HL-60/S4 treated with phorbol 12-myristate 13-acetate at 8.2 ng/mL for 4 days and 3 days (cell line): ENCODE measurements around the gene ARHGEF12.

ENCODE experiments used
- in situ Hi-C: fragments of 300-500 bp; cut with MboI; formaldehyde crosslinking; loops from 2 replicates; pipeline ENCODE4 v1.15.0; 2022; ENCODE audit warnings: low sequenced_read_pairs

ARHGEF12 gene

DNA sequence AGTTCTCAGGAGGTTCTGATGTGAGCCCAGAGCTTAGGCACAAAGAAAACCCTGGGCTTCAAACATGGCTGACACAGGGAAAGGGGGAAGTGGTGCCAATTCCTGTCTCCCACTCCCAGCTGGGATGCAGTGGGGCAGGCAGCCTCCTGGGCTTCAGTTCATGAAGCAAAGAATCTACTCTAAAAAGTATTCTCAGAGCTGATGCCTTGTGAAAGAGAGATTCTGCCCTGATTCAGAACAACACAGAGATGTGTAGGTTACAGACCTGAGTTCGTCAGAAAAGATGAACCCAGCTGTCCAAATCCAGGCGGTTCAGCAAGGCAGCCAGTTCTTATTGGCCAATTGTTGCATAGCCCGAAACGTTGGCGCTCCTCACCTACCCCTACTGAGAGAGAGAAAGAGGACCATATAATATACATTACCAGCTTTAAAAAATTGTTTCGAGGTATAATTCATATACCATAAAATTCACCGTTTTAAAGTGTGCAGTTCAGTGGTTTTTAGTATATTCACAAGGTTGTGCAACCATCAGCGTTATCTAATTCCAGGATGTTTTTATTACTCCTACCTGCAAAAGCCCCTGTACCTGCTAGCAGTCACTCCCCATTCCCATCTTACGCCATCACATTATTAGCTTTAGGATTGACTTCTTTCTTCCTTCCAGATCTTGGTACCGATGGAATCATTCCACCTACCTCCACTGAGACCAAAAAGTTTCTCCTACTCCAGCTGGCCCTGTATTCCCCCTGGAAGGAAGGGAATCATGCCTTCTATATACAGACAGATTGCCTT, 18.3 kb upstream of the ARHGEF12 start:
- in situ Hi-C loops, result no loop called here

DNA sequence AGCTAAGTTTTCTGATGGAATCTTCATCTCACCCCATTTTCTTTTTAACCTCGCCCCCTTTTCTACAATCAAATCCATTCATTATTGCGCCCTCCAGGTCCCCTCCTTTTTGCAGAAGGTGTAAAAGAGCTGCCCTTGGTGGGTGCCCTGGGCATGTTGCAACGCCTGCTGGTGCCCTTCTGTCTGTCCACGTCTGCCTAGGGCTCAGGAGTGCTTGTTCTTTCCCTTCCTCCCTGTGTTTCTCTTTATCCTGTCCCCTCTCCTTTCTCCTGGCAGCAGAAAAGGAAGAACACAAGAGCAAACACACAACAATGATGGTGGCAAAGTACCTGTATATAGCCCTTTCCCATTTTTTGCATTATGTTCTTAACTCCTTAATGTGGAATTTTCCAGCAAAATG, 17.3 kb upstream of the ARHGEF12 start:
- in situ Hi-C loops, result no loop called here

DNA sequence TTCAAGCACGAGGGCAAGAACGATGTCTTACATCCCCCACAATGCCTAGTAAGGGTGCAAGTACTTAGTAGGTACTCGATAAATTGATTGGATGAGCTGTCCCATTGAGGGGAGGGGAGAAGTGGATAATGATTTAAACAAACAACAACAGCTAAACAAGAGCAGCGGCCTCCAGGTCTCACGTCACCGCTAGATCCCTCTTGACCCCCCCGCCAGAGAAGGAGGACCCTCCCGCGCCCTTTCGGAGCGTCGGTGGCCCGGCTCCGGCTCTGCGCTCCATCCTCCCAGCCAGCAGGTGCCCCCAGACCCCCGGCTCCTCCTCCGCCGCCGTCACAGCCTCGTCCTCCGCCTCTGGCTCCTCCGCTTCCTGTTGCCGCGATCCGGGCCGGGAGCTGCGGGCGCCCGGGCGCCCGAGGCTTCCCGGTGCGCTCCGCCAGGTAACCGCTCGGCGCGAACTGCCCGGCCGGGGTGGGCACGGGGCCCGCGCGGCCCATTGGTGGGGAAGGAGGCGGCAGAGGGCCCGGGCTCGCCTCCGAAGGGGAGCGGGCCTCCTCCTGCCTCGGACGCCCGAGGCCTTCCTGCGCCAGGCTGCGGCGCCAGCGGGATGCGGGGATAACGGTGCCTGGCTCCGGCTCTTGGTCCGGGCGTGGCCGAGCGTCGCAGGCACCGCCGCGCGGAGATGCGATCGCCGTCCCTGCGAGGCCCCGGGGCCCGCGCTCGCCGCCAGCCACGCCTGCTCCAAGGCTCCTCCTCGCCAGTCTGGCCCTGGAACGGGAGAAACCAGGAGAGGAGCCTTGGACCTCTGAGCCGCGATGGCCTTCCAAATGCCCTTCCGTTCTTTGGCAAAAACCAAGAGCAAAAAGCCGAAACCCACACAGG, 11.0 kb upstream of the ARHGEF12 start, which contains the start of gene TLCD5:
TLCD5 (plus strand) TSS at position 368 of the 879 bp plus-strand sequence. CDS start 2,143 bp downstream, outside the sequence.
- in situ Hi-C loops, result no loop called here

DNA sequence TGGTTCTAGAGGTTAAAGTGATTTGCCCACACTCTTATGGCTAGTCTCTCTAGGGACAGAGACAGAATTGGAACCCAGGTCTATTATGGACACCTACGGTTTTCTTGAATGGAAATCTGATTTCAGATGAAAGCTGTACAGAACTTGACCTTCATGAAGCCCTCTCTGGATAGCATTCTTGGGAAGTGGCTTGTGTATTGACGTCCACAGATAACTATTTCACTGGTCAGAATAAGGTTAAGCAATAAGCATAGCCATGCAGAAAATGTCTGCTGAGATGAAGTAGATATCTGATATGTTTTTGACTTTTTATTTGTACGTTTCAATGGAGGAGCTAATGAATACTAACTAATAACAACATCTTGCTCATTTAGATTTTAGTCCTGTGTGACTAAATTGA, 10.0 kb upstream of the ARHGEF12 start:
- in situ Hi-C loops, result no loop called here

DNA sequence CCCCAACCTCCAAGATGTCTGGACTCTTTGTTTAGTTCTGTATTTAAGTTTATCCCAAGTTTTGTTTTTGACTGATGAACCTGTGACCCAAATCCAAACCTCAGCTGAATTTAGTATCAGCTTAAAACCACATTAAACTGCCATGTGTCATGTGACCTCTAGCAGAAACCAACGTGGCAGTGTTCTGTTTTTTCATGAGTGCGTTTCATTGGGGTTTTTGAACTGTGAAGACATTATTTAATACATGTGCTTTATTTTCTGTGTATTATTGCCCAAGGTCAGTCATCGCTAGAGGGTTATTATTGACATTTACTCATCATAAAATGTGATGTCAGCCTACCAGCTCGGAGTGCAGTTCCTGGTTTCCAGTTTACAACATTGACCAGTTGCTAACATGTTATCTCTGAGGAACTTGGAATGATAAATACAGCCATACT, 9.3 kb upstream of the ARHGEF12 start:
- in situ Hi-C loops, result no loop called here

DNA sequence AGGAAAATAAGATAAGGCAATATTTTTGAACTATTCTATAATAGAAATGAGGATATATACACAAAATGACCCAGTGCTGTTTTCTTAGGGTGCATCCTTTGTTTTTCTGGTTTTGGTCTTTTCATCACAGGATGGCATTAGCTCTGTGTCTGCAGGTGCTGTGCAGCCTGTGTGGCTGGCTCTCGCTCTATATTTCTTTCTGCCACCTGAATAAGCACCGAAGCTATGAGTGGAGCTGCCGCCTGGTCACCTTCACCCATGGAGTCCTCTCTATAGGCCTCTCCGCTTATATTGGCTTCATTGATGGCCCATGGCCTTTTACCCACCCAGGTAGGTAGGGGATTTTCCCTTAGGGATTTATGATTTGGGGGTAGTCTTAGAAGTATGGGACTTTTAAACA, 8.9 kb upstream of the ARHGEF12 start:
- in situ Hi-C loops, result no loop called here

DNA sequence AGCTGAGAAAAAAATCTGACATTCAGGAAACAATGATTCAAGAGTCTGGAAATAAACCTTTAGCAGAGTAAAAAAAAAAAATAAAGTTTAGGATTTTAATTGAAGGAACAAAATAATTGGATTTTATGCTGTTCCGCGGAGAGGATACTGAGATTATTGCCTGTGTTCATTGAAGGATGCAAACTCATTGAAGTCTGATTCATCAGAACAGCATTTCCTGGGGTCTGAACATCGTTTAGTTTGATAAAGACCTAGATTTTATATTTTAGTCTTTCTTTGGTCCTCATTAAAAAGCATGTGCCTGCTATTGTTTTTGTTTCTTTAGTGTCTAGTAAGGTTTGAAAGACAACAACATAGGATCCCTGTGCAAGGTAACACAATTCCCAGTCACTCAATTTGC, 6.7 kb upstream of the ARHGEF12 start:
- in situ Hi-C loops, result no loop called here

DNA sequence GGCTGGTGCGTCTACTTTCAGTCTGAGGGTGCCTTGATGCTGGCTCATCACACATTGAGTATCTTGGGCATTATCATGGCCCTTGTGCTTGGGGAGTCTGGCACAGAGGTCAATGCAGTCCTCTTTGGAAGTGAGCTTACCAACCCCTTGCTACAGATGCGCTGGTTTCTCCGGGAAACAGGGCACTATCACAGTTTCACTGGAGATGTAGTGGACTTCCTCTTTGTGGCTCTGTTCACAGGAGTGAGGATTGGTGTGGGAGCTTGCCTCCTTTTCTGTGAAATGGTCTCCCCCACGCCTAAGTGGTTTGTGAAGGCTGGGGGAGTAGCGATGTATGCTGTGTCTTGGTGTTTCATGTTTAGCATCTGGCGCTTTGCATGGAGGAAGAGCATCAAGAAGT, 6.2 kb upstream of the ARHGEF12 start:
- in situ Hi-C loops, result no loop called here

DNA sequence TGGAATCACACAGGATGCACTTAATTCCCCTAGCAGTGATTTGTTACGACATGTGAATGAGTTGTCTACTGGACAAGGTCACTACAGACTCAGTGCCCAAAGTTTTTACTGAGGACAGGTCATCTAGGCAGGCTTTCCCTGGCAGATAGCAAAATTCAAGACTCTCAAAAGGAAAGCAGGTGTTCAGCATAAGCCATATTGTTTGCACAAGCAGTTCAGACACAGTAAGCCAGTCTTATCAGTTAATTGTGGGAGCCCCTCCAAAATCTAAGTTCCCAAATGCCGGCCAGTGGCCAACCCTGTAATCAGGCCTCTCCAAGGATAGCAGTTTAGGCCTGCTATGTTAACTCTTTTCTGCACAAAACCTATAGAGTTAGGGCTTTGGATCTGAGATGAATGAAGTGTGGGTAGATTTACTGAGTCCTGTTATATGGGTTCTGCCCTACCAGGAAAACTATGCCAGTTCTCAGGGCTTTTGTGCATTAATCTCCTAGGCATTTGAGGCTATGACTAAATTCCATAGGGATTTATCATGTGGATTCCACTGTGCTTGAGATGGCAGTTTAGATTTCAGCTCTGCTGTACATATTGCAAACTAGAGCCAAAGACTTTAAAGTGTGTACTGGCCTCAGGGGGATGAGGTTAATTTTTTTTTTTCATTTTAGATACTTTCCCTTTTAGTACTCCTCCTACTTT, 4.8 kb upstream of the ARHGEF12 start:
- in situ Hi-C loops, result no loop called here

DNA sequence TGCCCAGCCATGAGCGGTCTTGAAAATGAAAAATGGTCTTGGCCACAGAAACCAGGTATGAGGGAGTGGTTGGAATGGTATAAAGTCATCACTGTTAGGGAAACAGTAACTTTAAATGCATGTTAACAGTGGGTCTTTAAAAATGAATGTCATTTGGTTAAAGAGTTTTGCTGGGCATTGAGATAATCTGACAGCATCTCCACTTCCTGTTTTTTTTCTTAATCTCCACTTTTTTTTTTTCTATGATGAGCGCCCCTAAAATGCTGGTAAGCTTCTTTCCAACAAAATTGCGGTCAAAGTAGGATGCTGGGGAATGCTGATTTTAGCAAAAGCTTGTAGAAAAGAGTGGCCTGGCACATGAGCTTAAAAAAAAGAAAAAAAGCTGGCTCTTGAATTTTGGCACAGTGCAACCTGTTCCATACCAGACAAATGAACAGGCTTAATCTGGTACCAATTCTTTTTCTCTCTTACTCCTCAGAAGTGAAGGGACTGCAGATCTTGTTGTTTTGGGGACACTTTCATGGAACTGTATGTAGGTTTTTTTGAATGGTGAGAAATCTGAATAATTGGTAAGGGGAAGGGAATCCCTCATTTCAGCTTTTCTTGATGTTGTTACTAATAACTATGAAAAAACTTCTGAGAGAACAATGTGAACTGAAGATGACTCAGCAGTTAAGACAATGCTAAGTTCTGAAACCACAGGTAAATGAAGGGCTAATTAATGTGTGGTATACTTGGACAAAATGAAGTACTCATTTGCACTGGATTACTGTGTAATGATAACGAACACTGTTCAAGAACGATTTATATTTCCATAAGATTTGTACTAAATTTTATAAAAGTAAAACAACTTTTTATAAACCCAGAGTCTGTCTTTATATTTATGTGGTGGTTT, 3.1 kb upstream of the ARHGEF12 start:
- in situ Hi-C loops, result no loop called here

DNA sequence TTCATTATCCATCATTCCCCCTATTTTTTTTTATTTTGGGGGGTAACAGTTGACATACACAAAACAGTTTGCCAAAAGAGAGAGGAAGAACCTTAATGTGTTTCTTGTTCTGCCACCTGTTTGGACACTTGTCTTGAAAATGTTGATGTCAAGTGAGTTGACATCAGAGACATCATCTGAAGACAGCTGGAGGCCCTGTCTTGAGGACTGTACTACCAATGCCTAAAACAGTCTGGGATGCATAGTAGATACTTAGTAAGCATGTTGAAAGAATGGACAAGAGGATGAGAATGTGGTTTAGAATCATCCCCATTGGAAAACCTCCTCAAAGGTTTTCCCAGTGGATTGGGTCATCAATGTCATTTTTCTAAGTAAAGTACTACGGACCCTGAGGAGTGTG, 2.4 kb upstream of the ARHGEF12 start:
- in situ Hi-C loops, result no loop called here

DNA sequence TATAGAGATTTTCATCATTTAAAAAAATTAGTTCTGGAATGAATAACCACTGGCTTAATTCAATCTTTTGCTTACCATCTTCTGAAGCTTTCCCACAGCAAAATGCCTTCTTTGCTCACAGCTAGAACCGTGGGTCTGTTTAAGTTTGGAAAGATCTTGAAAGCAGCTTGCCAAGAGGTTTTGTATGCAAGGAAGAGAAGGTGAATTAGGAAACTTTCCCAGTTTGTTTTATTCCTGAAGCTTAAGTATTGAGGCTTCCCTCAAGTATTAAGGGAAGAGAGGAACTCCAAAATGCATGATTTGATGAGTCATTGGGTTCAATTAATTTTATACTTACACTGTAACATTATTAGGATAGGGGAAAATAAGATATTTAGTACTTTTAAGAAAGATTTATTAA, 1.9 kb upstream of the ARHGEF12 start:
- in situ Hi-C loops, result no loop called here

DNA sequence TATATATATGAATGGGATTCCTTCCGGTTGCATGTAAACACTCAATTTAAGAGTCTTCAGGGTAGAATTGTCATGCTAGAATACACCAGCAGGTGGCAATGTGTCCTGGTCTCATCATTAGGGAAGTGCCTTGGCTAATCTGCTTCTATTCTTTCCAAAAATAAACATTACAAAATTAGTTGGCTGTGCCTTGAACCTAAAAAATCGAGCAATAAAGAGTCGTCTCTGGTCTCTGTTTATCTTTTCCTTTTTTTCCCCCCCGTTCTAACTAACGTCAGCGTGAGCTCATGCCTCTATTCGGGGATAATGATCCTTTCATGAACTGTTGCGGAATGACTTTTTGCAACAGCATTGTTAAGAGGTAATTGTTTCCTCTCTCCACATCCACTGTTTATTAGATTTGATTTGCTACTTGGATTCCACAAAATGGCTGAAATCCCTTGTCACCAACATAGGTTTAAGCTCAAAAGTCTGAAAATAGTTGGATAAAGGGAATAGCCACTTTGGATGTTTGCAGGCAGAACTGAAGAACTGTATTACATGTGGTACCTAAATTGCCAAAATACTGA, 1.2 kb upstream of the ARHGEF12 start:
- in situ Hi-C loops, result no loop called here

DNA sequence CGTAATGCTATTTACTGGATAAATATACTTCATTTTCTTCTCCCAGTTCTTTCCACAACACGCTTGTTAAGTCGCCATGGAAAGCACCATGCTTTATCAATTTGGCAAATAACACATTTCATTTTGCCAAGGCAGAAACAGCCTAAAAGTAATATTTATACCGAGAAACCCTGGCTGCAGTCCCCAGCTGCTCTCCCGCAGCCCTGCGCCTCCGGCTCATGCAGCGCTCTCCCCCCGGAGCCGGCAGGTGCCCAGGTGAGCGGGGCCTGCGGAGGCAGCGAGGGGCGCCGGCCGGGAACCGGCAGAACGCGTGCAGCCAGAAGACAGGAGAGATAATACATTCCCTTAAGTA, 681 bp upstream of the ARHGEF12 start:
- in situ Hi-C loops, result no loop called here

DNA sequence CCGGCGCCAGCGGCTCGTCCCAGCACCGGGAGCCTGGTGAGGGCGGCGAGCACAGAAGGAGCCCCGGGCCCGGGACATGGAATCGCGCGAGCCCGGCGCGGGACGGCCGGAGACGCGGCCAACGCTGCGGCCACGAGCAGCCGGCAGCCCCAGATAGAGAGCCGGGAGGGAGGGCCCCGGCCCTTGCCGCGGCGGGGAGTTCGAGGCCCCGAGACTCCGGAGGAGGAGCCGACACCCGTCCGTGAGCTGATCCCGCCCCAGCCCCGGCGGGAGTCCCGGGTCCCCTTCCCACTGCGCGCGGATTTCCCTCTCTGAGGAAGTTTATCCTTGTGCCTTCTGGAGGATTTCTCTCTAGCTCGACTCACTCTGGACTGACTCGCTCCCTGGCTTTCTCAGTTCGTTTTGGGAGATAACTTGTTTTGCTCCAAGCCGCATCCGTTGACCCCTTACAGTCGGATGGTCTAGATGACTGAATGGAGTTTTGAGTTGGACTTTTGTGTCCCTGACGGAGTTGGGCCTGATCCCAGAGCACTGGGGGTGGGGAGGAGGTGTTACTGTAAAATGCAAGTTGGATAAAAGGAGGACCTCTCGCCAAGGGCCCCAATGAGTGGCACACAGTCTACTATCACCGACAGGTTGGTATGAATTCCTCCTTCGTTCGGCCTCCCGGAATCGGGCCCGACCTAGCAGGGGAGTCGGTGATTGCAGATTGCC, 585 bp downstream of the ARHGEF12 start:
- in situ Hi-C loops, result no loop called here

DNA sequence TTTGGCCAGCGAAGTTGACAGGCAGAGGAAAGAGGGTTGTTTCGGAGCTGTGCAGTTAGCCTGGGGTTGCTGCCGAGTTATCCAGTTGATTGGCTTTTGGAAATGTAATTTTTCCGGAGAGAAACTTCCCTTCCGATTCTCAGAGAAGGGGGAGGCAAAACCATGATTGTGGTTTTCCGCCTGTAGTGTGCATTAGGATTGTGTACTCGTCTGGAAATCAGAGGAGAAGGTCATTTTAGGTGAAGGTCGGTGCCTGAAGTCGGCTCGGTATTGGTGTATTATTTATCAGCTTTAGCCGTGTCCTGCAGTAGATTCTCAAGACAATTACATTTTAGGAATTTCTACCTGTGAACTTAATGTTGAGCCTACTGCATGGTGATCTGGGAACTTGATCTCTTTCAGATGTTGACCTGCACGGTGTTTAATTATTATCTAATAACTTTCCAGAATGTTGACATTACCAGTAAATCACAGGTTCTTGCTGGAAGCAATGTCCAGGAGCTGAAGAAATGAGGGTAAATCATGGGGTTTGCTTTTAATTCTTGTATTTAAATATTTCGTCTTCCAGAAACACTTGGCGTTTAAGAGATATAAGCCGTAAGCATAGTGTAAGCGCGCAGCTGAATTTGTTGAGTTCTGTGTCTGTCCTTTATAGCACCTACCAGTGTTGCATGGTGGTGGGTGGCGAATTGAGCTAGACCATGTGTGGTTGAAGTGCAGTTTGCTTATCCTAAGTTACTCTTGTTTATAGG, 1.3 kb downstream of the ARHGEF12 start:
- in situ Hi-C loops, result no loop called here

DNA sequence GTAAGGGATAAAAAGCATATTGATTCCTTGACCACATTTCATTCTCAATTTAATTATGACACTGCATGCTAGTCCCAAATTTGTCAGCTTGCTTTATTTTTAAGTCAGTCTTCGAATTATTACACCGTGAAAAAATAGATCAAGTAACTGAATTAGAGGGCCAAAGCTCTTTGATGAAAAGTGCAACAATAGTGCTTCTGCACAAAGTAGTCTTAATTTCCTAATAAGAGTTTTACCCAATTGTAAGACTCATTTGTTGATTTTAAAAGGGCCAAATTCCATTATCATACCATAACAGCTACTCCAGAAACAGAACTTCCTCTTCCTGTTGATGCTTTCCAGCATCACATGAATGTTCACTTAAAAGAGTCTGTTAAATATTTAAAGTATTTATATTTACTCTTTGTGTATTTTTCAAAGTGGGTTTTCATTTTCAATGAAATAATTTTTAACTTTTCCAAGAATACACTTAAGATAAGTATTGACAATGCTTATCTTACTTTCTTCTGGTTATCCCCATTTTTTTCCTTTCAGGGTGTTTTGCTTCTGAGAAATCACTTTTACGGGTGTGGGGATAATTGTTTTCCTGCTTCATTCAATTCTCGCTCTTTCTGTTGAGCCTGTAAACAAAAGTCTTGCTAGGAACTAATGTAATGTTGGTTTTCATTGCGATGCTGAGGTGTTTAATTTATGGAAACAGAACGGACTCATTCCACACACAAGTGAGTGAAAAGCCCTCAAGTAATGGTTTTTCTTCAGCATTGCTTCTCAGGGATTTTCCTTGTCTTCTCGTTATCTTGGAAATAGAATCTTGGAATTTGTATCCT, 2.1 kb downstream of the ARHGEF12 start:
- in situ Hi-C loops, result no loop called here

DNA sequence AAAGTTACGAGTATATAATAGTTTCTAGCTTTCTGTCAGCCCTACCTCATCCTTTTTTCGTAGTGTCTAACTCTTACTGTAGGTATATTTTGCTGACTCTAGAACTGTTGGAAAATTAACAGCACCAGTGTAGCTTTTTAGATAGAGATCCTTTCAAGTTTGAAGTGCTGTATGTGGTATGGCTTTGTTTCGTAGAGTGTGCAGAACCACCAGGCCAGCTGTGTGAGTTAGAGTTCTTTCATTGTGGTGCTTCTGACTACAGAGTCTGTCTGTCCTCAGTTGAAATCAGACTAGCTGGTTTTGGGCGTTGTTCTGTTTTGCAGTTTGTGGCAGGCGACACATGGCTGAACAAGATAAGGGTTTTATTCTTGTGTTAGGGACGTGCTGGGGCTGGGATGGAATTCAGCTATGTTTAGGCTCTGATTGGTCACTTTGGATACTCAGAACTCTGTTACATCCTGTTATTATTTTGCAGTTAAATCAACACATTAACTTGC, 3.2 kb downstream of the ARHGEF12 start:
- in situ Hi-C loops, result no loop called here
